Esophagus muscularis mucosa (tissue), 4 donors: ENCODE measurements around the gene FANCC.

Experiments
- EP300 ChIP-seq: sonication (generic); formaldehyde crosslinking; IDR thresholded peaks from one replicate; pipeline ENCODE4 v1.6.1; 2017; ENCODE audit warnings: antibody characterized with exemption
- POLR2A ChIP-seq: fragments of 450-650 bp; IDR thresholded peaks from one replicate; pipeline ENCODE4 v1.6.1; 2017; ENCODE audit warnings: antibody characterized with exemption, moderate library complexity, mild to moderate bottlenecking, low read depth
- POLR2AphosphoS5 ChIP-seq, 2 donors: sonication (generic); formaldehyde crosslinking; IDR thresholded peaks; one replicate each; pipeline ENCODE4 v1.6.1; 2017; ENCODE audit warnings: antibody characterized with exemption in 2 of 2
- TF ChIP-seq, protein P1 (sequence below), 3 experiments: fragments of 200-600 bp in 2 of 3; fragments of 450-650 bp in 1 of 3; sonication (generic) in 2 of 3; IDR thresholded peaks; one replicate each; pipeline ENCODE4 v1.5.1; 2017 to 2019; ENCODE audit warnings: antibody characterized with exemption in 3 of 3, mild to moderate bottlenecking in 2 of 3, moderate library complexity in 1 of 3

DNA sequence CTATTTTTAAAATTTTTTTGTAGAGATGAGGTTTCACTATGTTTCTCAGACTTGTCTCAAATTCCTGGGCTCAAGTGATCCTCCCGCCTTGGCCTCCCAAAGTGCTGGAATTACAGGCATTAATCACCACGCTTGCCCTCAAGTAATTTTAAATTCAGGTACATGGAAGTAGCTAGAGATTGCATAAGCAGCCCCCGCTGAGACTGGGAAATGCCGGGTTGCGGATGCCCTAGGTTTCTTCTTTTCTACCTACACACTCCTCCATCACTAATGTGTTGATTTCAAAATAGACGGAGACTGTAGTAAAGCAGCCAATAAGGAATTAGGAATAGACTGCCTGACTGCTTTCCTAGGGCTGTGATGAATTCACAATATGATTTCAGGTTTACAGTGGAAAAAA, 202.4 kb downstream of the FANCC start:
- TF ChIP-seq, protein P1, sequence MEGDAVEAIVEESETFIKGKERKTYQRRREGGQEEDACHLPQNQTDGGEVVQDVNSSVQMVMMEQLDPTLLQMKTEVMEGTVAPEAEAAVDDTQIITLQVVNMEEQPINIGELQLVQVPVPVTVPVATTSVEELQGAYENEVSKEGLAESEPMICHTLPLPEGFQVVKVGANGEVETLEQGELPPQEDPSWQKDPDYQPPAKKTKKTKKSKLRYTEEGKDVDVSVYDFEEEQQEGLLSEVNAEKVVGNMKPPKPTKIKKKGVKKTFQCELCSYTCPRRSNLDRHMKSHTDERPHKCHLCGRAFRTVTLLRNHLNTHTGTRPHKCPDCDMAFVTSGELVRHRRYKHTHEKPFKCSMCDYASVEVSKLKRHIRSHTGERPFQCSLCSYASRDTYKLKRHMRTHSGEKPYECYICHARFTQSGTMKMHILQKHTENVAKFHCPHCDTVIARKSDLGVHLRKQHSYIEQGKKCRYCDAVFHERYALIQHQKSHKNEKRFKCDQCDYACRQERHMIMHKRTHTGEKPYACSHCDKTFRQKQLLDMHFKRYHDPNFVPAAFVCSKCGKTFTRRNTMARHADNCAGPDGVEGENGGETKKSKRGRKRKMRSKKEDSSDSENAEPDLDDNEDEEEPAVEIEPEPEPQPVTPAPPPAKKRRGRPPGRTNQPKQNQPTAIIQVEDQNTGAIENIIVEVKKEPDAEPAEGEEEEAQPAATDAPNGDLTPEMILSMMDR (IDR thresholded peaks at IDR 0.05): no peak
- no peak for TF ChIP-seq POLR2AphosphoS5 (IDR thresholded peaks at IDR 0.05)
- TF ChIP-seq POLR2A: no peak
- no peak for TF ChIP-seq EP300
